Endothelial cell (in vitro differentiated cells): ENCODE data around the gene XAB2. TPM values are rescaled to one million over a fixed set of nuclear protein-coding genes. Genes with fewer than 3 reads are reported as not detected.

Source experiments
- DNase-seq: peaks from one replicate; pipeline ENCODE4 v3.0.0; 2021; ENCODE audit warnings: low spot score
- H3K27ac Mint-ChIP-seq: one replicate; pipeline ENCODE4 v1.8.0; 2021; ENCODE audit warnings: mixed read lengths, inconsistent platforms; ENCODE audit not compliant: unreplicated experiment
- H3K27me3 Mint-ChIP-seq: one replicate; pipeline ENCODE4 v1.8.0; 2021; ENCODE audit warnings: mild to moderate bottlenecking, moderate library complexity, mixed read lengths, inconsistent platforms; ENCODE audit not compliant: unreplicated experiment
- H3K36me3 Mint-ChIP-seq: one replicate; pipeline ENCODE4 v1.8.0; 2021; ENCODE audit warnings: mild to moderate bottlenecking, low read depth, mixed read lengths, inconsistent platforms; ENCODE audit not compliant: unreplicated experiment
- H3K4me1 Mint-ChIP-seq: one replicate; pipeline ENCODE4 v1.8.0; 2021; ENCODE audit warnings: mild to moderate bottlenecking, mixed read lengths, inconsistent platforms; ENCODE audit not compliant: unreplicated experiment
- H3K4me3 Mint-ChIP-seq: one replicate; pipeline ENCODE4 v1.8.0; 2021; ENCODE audit warnings: mild to moderate bottlenecking, mixed read lengths, inconsistent platforms; ENCODE audit not compliant: unreplicated experiment
- H3K9me3 Mint-ChIP-seq: one replicate; pipeline ENCODE4 v1.8.0; 2021; ENCODE audit warnings: mixed read lengths, inconsistent platforms; ENCODE audit not compliant: unreplicated experiment
- total RNA-seq: library from RNA; stranded (reverse); fragmentation: NEBNext Ultra II Directional; extraction: Animal tissue kit (Norgen Biotek cat#: 25700); gene quantifications from one replicate; pipeline ENCODE4 v1.2.1, GENCODE V29; 2021; ENCODE audit not compliant: unreplicated experiment
- TF ChIP-seq, protein P1 (sequence below): fragments of 200-600 bp; sonication (generic); IDR thresholded peaks from one replicate; pipeline ENCODE4 v1.5.0; 2021; ENCODE audit warnings: antibody characterized with exemption; ENCODE audit not compliant: unreplicated experiment

The XAB2 gene
- total RNA-seq, 1 donor from 2014 or later = 46.1 TPM

DNA sequence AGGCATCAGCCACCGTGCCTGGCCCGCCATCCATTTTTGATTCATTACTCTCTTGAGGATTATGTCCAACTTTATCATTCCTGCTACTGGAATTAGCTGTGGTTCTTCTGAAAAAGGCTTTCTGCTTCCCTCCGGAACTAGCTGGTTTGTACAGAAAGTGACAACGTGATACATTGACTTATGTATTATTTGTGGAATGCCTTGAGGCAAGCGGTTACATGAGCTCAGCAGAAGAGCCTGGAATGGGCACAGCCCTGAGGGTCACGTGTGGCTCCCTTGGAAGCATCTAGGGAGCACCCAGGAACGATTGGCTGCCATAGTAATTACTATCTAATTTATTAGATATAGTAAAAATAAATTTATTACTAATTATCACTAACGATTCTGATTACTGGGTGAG lies 25.1 kb upstream of the XAB2 start:
- no peak overlapping the region for H3K27ac Mint-ChIP-seq
- no peak for DNase-seq
- TF ChIP-seq, protein P1, sequence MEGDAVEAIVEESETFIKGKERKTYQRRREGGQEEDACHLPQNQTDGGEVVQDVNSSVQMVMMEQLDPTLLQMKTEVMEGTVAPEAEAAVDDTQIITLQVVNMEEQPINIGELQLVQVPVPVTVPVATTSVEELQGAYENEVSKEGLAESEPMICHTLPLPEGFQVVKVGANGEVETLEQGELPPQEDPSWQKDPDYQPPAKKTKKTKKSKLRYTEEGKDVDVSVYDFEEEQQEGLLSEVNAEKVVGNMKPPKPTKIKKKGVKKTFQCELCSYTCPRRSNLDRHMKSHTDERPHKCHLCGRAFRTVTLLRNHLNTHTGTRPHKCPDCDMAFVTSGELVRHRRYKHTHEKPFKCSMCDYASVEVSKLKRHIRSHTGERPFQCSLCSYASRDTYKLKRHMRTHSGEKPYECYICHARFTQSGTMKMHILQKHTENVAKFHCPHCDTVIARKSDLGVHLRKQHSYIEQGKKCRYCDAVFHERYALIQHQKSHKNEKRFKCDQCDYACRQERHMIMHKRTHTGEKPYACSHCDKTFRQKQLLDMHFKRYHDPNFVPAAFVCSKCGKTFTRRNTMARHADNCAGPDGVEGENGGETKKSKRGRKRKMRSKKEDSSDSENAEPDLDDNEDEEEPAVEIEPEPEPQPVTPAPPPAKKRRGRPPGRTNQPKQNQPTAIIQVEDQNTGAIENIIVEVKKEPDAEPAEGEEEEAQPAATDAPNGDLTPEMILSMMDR = no peak
- H3K9me3 Mint-ChIP-seq = no peaks in the 10 kb centered on the region
- no peak overlapping the region for H3K4me3 Mint-ChIP-seq
- H3K4me1 Mint-ChIP-seq = peaks cover 2% of the 10 kb centered on the region
- no peaks in the 10 kb centered on the region for H3K36me3 Mint-ChIP-seq
- H3K27me3 Mint-ChIP-seq = peaks cover 4% of the 10 kb centered on the region

DNA sequence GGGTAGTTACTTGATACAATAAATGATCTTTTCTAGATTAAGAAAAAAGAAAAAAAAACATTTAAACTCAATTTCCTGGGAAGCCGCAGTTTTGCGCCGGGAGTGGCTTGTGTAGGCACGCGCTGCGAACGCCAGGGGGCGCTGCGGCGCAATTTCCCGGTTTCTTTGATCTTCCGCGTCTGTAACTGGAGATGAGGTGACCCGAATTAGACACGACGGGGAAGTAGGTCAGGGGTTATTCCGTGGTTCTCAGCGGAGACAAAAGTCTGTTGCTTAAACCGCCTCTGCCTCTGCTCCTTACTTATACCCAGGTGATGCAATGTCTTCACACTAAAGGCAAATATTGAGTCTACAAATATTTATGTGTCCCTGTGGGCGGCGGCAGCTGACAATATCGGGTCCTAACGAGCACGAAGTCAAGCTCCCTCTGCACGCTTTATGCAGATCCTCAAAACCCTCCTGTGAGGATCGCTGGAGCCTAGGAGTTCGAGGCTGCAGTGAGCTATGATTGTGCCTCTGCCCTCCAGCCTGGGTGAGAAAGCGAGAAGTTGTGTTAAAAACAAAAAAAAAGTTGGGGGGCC lies 22.8 kb upstream of the XAB2 start:
- no peaks in the 10 kb centered on the region for H3K9me3 Mint-ChIP-seq
- peaks cover 2% of the 10 kb centered on the region for H3K4me1 Mint-ChIP-seq
- H3K4me3 Mint-ChIP-seq = no peak overlapping the region
- H3K36me3 Mint-ChIP-seq = no peaks in the 10 kb centered on the region
- H3K27ac Mint-ChIP-seq = no peak overlapping the region
- peak; percentile 87 for DNase-seq
- H3K27me3 Mint-ChIP-seq = peaks cover 9% of the 10 kb centered on the region
- TF ChIP-seq, protein P1 = peak; percentile 98

DNA sequence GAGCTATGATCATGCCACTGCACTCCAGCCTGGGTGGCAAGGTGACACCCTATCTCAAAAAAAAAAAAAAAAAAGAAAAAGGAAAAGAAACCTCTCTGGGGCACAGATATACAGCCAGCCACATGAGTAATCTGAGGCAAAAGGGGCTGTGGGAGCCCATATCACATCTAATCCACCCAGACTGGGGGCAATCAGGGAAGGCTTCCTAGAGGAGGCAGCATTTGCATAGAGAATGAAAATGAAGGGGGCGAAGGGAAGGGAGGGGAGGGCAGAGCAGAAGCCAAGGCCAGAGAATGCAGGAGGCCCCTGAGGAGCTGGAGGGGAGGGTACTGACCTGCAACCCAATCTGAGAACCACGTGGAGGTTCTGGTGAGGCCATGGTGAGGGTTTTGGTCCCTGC lies 20.8 kb upstream of the XAB2 start:
- no peak for DNase-seq
- Mint-ChIP-seq H3K4me3 (no peak overlapping the region), H3K27me3 (peaks cover 8% of the 10 kb centered on the region), H3K4me1 (peaks cover 3% of the 10 kb centered on the region), H3K27ac (no peak overlapping the region), H3K9me3 (no peaks in the 10 kb centered on the region), H3K36me3 (no peaks in the 10 kb centered on the region)
- TF ChIP-seq, protein P1 = no peak

DNA sequence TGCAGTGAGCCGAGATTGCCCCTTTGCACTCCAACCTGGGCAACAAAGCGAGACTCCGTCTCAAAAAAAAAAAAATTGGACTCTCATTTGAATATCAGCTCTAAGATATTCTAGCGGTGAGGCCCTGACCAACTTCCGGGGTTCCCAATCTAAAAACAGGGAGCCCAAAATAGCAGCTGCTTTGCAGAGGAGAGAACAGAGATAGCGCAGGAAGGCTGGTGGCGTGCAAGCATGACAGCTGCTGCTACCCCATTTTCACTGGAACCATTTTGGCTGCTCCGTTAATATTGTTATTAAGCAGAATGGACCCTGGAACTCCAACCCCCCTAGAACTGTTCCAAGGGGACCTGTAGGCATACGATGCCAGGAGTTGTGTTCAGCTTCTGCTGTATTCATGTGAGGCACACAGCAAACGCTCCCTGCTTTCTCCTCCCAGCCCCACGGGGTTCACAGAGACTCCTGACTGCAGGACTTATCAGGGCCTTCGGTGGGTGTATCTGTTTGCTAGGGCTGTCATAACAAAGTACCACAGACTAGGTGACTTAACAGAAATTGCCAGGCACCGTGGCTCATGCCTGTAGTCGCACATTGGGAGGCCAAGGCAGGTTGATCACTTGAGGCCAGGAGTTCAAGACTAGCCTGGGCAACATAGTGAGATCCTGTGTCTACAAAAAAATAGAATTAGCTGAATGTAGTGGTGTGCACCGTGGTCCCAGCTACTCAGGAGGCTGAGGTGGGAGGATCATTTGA lies 19.1 kb upstream of the XAB2 start:
- H3K36me3 Mint-ChIP-seq = no peaks in the 10 kb centered on the region
- H3K9me3 Mint-ChIP-seq = no peaks in the 10 kb centered on the region
- DNase-seq = no peak
- peaks cover 12% of the 10 kb centered on the region for H3K27me3 Mint-ChIP-seq
- peaks cover 3% of the 10 kb centered on the region for H3K4me1 Mint-ChIP-seq
- TF ChIP-seq, protein P1 = no peak
- H3K4me3 Mint-ChIP-seq = no peak overlapping the region
- no peak overlapping the region for H3K27ac Mint-ChIP-seq

DNA sequence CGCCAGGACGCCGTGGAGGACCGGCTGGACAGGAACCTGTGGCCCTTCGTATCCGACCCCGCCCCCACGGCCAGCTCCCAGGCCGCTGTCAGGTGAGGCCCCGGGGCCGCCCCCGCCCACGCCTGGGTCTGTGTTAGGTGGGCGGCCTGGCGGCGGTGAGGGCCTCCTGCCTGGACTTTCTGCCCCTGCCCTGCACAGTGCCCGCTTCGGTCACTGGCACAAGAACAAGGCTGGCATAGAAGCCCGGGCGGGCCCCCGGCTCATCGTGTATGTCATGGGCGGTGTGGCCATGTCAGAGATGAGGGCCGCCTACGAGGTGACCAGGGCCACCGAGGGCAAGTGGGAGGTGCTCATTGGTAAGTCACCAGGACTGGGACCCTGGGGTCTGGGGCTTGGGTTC lies 17.8 kb upstream of the XAB2 start:
- Mint-ChIP-seq H3K4me1 (peaks cover 3% of the 10 kb centered on the region), H3K27me3 (peaks cover 16% of the 10 kb centered on the region), H3K27ac (no peak overlapping the region), H3K36me3 (no peaks in the 10 kb centered on the region), H3K9me3 (no peaks in the 10 kb centered on the region), H3K4me3 (no peak overlapping the region)
- no peak for DNase-seq
- TF ChIP-seq, protein P1 = no peak
